Esophagus squamous epithelium (tissue), 4 donors: ENCODE results near the gene RNF212.

Experiments
- POLR2A ChIP-seq, 4 donors: fragments of 450-650 bp; IDR thresholded peaks; one replicate each; pipeline ENCODE4 v1.6.1; 2017; ENCODE audit warnings: antibody characterized with exemption in 4 of 4, mild to moderate bottlenecking in 4 of 4, moderate library complexity in 3 of 4
- TF ChIP-seq, protein P1 (sequence below), 6 experiments: fragments of 450-650 bp in 4 of 6; fragments of 200-600 bp in 2 of 6; sonication (generic) in 2 of 6; IDR thresholded peaks; one replicate each; pipeline ENCODE4 v1.5.1; 2016 to 2019; ENCODE audit warnings: antibody characterized with exemption in 6 of 6, mild to moderate bottlenecking in 4 of 6, moderate library complexity in 4 of 6

DNA sequence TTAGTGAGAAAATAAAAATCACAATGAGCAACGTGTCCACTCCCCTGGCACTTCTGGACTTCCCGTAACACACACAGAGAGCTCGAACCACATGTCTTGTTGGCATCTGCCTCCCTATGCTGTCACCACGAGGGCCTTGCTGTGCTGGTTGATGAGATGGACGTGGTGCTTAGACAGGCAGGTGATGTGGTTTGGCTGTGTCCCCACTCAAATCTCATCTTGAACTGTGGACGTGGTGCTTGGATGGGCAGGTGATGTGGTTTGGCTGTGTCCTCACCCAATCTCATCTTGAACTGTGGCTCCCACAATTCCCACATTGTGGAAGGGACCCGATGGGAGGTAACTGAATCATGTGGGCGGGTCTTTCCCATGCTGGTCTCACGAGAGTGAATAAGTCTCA lies 61.9 kb downstream of the RNF212 start:
- TF ChIP-seq, protein P1, sequence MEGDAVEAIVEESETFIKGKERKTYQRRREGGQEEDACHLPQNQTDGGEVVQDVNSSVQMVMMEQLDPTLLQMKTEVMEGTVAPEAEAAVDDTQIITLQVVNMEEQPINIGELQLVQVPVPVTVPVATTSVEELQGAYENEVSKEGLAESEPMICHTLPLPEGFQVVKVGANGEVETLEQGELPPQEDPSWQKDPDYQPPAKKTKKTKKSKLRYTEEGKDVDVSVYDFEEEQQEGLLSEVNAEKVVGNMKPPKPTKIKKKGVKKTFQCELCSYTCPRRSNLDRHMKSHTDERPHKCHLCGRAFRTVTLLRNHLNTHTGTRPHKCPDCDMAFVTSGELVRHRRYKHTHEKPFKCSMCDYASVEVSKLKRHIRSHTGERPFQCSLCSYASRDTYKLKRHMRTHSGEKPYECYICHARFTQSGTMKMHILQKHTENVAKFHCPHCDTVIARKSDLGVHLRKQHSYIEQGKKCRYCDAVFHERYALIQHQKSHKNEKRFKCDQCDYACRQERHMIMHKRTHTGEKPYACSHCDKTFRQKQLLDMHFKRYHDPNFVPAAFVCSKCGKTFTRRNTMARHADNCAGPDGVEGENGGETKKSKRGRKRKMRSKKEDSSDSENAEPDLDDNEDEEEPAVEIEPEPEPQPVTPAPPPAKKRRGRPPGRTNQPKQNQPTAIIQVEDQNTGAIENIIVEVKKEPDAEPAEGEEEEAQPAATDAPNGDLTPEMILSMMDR (IDR thresholded peaks at IDR 0.05), result no peak
- TF ChIP-seq POLR2A (IDR thresholded peaks at IDR 0.05), result no peak
